Activated CD4-positive, alpha-beta T cell treated with anti-CD3 and anti-CD28 coated beads, Interleukin-2, amount 50 U/mL, for 16 hours (primary cell): ENCODE results near the gene TRPV5.
"Not testable (repeated sequence)": the region's sequence is repeated elsewhere in the genome, so short reads cannot be mapped to it uniquely, and the experiment has no call there.

ENCODE experiments used
- DNase-seq: peaks from one replicate; pipeline ENCODE4 v3.0.0-alpha.2; 2020

Gene TRPV5

DNA sequence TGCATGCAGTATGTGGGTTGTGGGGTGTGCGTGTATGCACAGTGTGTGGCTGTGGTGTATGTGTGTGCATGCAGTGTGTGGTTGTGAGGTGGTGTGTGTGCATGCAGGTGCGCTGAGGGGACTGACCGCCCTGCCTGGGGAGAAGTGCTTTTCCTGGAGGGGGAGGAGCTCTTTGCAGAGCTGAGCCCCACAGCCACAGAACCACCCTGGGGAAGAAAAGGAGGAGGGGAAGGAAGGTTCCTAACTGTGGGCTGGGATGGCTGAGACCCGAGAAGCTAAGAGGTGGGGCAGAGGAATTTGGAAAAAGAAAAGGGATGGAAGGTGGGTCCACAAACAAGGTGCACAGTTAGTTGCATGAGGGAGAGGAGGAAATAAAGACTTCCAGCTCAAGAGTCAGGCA lies at the start of gene TRPV5:
Gene TRPV5, minus strand, starts transcription at position 123 of the 400 bp plus-strand sequence. CDS start 287 bp downstream, outside the sequence.
- DNase-seq, result no peak

DNA sequence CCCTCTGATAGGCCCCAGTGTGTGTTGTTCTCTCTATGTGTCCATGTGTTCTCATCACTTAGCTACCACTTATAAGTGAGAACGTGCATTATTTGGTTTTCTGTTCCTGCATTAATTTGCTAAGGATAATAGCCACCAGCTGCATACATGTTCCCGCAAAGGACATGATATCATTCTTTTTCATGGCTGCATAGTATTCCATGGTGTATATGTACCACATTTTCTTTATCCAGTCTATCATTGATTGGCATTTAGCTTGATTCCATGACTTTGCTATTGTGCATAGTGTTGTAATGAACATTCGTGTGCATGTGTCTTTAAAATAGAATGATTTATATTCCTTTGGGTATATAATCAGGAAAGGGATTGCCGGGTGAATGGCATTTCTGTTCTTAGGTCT lies 44.9 kb upstream of the TRPV5 start:
- not testable (repeated sequence) for DNase-seq

DNA sequence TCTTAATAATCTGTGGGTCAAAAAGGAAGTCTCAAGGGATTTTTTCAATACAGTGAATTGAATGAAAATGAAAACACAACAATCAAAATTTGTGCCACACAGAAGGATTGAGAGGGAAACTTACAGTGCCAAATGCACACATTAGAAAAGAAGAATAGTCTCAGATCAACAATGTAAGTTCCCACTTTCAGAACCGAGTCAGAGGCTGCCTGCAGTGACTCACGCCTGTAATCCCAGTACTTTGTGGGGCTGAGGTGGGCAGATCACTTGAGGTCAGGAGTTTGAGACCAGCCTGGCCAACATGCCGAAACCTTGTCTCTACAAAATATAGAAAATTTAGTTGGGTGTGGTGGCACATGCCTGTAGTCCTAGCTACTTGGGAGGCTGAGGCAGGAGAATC lies 41.1 kb upstream of the TRPV5 start:
- DNase-seq, result no peak

DNA sequence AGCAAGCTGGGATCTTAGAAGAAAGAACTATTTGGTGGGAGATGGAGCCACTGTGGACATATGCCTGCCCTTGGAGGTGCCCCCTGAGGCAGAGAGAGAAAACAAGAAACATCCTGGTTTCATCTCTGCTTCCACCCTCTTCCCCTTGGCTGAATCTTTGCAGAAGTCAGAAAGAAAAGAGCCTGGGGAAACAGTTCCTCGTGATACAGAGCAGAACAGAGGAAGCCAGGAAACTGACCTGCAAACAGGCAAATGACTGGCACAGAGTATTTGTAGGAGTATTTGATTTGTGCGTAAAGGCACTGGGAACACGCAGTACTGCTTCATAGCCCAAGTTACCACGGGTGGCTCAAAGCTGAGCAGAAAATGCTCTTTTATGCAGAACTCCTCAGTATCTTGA lies 35.6 kb upstream of the TRPV5 start:
- DNase-seq, result no peak

DNA sequence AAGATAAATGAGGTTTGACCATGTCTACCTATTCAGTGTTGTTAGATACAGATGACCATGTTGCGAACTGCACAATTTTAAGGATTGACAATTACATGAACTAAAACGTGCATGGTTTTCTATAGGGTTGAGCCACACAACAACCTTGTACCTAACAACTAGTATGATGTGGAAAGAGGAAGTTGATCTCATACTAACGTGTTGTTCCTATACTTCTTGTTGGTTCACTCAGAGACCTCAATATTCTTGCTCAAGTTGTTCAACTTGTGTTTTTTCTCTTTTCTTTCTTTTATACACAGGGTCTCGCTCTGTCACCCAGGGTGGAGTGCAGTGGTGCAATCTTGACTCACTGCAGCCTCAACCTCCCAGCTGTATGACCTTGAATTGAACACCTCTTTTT lies 34.7 kb upstream of the TRPV5 start:
- DNase-seq, result no peak

DNA sequence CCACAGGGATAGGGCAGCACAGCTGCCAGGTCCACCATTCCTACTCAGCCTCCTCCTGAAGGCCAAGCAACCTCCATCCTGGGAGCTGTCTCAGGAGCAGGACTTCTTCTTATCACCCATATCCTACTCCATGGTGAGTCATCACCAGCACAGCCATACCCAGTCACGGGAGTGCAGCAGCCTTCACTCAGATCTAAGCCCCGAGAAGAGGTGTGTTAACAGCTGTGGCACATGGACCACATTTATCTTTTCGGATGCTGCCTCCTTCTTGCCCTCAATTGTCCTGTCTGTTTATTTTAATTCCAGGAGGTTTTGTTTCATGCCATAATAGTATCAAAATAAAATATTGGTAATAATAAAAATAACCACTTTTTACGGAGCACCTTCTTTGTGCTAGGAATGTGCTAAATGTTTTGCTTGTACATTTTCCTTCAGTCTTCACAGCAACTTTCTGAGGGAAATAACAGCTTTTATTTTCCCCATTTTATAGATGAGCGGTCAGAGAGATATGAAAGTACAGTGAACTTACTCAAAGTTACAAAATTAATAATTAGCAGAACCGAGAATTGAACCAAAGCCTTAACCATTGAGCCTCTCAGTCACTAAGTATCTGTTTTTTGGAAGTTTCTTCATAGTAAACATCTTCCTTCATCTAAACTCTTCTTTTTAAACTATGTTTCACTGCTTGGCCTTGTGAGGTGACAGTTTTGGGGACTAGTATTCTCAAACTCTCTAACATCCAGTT lies 31.1 kb upstream of the TRPV5 start:
- no peak for DNase-seq

DNA sequence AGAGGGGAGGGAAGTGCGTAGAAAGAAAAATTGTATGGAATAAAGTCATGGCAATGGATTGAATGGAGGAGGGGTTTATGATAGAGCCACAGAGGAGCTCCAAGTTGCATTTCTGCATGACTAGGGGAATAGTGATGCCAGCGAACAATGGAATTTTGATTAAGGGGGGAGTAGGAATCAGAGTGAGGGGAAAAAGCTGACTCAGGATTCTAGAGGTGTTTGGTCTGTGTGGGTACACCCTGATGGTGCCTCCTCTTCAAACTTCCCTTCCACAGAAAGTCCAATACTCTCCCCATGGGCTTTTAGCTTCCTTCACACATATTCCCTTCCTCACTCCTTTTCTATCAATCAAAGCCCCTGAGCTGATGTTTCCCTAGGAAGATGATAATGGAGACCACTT lies 30.4 kb upstream of the TRPV5 start:
- no peak for DNase-seq

DNA sequence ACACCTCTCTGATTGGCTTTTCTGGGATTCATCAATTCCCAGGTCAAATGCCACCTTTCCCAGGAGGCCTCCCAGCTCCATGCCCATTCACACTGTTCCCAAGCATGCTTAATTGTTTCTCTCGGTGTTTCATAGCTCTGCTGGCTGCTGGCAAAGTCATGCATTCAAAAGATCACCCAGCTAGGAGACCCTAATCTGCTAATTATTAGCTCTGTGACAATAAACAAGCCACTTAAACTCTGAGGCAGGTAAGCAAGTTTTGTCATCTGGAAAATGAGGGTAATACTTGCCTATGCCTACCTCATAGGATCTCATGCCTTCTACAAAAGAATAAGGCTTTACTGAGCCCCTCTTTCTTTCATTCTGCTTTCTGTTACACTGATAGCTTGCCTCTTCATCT lies 29.4 kb upstream of the TRPV5 start:
- no peak for DNase-seq

DNA sequence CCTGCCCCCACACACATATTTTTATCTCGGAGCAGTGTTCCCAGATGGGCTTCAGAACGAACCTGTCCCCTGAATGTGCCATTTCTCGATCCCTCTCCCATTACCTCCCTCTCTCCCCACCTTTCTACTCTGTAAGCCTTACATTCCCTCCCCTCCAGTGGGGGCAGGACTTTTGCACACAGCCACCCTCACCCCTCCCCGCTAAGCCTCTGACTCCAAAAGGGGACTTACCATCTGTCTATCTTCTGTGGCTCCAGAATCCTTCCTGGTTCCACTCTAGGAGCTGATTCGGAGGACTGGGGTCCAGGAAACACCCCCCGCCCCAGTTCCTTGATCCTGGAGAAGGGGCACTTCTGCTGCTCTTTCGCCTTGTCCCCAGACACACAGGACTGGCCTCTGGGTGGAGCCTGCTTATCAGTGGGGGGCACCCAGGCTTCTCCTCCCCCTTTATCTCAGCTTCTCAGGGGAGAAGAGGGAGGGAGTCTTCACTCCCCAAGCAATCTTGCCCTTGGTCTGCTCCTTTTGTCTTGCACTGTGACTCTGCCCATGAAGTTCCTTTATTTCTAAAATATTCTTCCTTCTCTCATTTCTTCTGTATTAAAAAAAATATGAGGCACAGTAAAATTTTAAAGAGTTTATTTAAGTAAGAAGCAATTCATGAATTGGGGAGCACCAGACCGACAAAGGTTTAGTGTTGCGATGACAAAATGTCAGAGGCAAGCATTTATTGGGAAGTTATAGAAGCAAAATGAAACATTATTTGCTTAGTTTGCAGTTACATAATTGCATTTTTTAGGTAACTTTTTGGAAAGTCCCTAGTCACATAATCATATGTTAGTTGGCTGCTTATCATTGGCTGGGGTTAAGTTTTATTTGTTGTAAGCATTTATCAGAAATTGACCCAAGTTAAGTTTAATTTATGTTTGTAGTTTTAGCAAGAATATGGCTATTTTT lies 28.7 kb upstream of the TRPV5 start, which contains the start of gene KEL:
Gene KEL, minus strand, starts transcription at position 391 of the 954 bp plus-strand sequence. Its CDS starts 157 bp downstream, at position 234.
- DNase-seq, result no peak

DNA sequence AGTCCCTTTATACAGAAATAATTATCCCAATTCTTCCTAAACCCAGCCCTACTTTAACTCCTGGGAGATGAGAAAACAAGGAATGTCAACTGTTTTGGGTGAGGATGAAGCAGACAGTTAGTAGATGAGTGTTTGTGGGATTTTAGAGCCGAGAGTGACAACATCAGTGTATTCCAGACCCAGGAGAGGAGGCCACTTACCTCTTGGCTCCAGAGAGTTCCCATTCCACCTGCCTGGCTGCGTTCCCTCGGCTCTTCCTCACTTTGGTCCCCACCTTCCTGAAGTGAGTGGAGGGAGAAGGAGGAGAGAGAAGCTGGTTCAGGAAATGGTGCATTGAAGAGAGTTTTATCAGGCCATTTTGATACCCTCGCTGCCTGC lies 28.0 kb upstream of the TRPV5 start:
- DNase-seq, result no peak

DNA sequence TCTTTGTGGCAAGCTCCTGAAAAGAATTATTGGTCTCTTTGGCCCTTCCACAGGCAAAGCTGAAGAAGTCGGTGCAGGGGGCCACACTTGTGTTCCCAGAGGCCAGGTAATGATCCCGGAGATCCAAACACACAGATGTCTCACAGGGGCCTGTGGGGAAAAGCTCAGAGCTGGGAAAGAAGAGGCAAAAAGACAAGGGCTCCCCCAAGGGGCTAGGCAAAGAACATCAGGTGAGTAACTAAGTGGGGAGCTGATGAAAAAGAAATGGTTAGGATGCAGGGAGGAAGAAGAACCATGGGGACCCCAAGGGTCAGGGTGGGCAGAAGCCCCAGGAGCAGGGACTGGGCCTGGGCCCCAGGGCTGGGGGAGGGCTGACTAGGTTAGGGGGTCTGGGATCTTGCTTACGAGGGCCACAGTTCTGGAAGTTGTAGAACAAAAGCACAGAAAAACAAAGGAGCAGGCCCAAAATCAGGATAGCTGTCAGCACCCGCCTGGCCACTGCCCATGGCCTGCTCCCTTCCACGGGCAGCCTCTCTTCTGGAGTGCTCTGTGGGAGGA lies 27.5 kb upstream of the TRPV5 start:
- DNase-seq, result no peak

DNA sequence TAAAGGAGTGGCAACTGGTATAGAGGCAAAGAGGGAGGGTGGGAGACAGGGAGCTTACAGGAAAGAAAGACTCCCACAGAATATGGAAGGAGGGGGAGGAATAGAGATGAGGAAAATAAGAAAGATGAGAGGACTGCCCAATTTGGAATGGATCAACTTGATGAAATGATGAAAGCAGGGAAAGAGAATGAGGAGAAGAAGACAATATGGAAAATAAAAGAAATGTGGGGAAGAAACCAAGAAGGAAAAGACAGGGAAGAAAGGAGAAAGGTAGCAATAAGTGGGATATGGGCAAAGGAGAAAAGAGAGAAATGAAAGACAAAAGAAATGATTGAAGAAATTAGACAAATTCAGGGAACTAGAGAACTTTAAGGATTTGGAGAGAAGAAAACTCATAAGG lies 25.7 kb upstream of the TRPV5 start:
- no peak for DNase-seq

DNA sequence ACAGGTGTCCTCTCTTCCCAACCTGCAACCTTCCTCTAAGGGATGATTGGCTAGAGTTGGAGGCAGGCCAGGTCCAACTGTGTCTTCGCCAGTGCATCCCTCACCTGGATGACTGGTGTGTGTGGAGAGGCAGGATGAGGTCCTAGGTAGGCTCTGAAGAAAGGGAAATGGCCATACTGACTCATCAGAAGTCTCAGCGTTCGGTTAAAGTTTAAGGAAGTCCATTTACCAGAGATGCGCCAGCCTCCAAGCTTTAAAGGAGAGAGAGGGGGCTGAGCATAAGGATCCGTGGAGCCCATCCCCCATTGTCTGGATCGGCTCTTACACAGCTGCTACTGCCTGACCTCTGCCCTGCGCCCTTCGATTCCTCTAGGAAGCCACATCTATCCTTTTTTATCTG lies 24.2 kb upstream of the TRPV5 start:
- no peak for DNase-seq

DNA sequence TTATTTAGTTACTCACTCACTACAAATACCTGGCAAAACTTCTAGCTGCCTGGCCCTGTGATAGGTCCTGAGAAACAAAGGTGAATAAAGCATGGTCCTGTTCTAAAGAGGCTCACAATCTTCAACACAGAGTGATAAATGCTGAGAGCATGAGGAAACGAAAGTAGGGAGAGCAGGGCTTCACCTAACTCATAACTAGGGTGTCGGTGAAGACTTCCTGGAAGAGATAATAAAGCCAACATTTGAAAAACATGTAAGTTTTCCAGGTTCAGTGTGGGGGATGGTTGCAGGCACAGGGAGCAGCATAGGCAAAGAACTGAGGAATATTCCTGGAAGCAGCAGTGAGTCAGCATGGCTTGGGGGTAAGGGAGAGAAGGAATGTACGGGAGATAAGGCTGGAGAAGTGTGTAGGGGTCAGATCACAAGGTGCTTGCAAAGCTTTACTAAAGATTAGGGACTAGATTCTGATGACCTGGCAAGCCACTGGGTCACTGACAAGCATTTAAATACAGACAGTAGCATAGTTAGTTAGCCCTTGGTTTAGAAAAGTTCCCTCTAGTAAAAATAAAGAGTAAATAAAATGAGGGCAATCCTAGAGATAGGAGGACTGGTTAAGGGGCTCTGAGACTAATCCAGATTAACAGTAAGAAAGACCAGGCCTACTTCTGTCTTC lies 23.5 kb upstream of the TRPV5 start:
- no peak for DNase-seq

DNA sequence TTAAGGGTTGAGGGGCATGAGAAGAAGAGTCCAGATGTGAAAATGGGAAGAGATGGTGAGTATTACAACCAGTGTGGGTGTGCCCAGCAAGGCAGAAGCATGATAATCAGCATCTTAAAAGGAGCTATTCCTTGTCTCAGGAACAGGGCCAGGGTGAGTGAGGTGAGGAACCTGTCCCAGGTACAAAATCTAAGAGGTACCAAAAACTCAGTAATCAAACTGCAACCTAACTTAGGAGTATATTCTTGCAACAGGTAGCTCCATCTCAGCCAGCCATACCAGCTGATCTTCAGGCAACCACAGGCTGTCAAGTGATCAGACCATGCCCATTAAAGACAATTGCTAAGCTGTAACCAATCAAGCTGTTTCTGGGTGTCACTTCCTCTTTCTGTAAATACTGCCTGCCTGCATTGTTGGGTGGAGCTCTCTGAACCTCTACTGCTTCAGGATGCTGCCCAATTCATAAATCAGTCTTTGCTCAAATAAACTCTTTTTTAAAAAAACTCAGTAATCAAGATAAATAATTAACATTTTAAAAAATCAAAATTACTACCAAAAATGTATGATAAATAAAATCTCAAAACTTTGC lies 21.2 kb upstream of the TRPV5 start:
- DNase-seq, result no peak

DNA sequence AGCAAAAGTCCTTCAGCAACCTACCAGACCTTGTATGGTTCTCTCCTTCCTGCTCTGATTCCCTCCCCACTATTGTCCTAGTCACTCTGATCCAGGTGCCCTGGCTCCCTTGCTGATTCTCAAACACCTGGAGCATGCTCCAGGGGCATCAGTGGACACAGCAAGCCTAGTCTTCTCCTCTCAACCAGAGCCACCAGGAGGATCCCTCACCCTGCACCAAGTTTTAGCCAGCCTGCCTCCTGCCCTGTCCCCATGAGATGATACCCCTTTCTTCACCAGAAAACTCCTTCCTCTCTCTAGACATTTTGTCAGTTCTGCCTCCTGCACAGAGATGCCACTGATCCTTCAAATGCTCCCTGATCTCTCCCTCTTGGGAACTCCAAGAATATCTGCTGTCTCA lies 16.7 kb upstream of the TRPV5 start:
- no peak for DNase-seq

DNA sequence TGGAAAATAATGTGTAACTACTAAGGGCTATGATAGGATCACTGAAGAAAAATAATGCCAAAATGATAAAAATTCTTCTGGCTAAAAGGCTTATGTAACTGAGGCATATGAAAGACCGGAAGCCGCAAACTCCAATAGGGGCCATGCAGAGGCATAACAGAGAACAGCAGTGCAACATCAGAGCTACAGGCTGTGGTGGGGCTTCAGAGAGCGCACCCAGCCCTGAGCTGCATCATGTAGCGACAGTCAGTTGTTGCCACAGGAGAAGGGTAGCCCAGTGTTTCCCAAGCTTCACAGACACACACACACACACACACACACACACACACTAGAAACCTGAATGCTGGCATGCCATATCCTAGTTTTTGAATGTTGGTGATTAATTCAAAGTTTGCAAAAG lies 15.1 kb upstream of the TRPV5 start:
- DNase-seq, result no peak

DNA sequence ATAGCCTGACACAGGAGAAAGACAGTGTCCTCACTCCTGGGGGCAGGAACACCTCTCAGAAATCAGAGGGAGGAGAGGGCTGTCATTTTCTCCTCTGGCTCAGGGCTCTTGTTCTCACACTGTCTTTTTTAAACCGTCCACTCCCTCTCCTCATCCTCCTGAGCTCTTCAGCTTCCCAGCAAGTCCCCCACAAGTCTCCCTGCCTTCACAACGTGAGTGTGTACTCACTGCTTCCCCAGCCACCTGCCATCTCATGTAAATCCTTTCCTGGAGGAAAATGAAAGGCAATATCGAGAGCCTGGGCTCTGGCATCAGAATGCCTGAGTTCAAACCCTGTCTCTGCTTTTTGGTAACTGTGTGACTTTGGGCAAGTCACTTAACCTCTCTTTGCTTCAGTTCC lies 11.5 kb upstream of the TRPV5 start:
- no peak for DNase-seq

DNA sequence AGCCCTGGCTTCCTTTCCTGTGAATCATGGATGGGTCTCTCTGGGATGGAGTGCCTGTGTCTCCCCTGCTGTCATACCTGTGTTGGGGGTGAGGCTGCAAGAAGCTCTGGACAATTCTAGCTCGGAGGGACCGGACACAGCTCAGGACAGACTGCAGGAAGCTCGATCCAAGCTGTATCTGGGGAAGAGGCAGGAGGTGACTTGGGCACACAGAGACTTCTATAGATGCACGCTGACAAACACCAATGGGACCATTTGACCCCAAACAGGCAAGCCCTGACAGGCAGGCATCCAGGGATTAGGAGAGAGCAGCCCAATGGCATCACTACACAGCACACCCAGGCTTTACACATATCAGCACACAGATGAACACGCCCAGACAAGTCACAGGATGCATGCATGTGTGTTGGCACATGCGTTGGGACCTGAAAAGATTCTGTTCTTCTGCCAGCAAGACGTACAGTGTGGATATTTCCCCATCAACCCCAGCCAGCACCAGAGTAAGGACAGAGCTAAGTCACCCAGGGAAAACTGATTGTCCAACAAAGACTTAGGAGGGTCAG lies 10.2 kb upstream of the TRPV5 start:
- no peak for DNase-seq

DNA sequence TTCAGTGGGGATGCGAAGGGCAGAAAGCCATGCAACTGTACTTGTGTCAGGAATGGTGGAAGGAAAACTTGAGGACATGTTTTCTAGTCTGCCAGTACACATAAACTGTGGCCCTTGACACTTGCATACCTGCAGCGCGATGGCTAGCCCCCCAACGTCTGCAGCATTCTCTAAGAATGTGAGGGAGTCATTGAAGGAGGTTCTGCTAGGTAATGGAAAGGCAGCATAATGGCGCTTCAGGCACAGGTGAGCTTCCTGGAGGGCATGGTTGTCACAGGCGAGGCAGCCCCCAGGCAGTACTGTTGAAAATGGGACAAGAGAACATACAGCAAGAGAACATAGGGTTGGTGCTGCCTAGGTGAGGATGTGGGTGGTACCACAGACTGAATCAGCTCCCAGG lies 9.2 kb upstream of the TRPV5 start:
- DNase-seq, result no peak

DNA sequence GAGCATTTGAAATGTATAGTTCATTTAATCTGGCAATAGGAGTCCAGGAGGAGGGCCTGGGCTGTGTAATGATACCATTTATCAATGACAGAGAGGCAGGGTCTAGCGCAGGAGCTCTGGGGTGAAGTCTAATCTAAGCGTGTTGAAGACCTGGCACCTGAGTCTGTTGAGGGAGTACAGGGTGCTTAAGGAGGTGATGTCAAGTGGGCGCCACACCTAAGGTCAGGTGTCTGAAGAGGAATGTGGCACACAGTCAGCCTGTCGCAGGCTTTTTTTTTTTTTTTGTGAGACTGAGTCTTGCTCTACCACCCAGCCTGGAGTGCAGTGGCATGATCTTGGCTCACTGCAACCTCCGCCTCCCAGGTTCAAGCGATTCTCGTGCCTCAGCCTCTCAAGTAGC lies 8.0 kb upstream of the TRPV5 start:
- DNase-seq, result no peak

DNA sequence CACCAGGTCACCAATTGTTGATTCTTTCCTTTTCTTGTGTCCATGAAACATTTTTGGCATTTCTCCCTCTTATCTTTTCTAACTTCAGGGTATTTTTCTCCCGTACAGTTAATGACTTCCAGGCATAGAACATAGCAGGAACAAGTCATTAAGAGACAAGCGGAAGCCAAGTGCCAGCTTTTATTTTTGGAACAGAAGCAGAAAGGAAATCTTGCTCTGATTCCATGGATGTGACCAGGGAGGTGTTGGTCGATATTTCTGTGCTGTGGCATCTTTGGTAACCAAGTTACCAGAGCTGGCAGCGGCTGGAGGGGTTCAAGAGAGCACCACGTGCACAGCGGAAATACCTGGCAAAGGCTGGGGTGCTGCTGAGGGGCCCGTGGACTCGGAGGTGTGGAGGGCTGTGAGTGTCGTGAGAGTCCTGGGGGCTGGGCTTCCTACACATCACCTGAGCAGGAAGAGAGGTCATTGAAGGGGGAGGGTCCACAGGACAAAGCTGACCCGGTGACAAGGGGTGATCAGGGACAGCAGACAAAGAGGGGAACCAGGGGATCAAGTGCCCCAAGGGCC lies 7.5 kb upstream of the TRPV5 start:
- DNase-seq, result no peak
